Activated CD4-positive, alpha-beta memory T cell treated with anti-CD3 and anti-CD28 coated beads, Interleukin-2, amount 10 ng/mL, durations not matched to agents 7 days and 5 days (primary cell): ENCODE data around the gene FREM1. TPM values are rescaled to one million over a fixed set of nuclear protein-coding genes. Genes with fewer than 3 reads are reported as not detected.

Experiments used
- CTCF ChIA-PET: fragments of 350-600 bp; sonication (Branson Sonifier 250); formaldehyde crosslinking; loops from one replicate; lab custom pipeline; 2021; ENCODE audit warnings: antibody characterized with exemption, inconsistent platforms; lab: Charles Lee
- POLR2A ChIA-PET: fragments of 350-600 bp; sonication (Branson Sonifier 250); formaldehyde crosslinking; loops from one replicate; lab custom pipeline; 2021; ENCODE audit warnings: antibody characterized with exemption; lab: Charles Lee
- DNase-seq: peaks from one replicate; pipeline ENCODE4 v3.0.0-alpha.2; 2020
- H3K27ac Mint-ChIP-seq: one replicate; pipeline ENCODE4 v1.8.0; 2021; ENCODE audit warnings: mild to moderate bottlenecking, mixed read lengths
- H3K27me3 Mint-ChIP-seq: one replicate; pipeline ENCODE4 v1.8.0; 2021; ENCODE audit warnings: mixed read lengths
- H3K36me3 Mint-ChIP-seq: one replicate; pipeline ENCODE4 v1.8.0; 2021; ENCODE audit warnings: low read depth, mixed read lengths
- H3K4me1 Mint-ChIP-seq: one replicate; pipeline ENCODE4 v1.8.0; 2021; ENCODE audit warnings: mixed read lengths
- H3K4me3 Mint-ChIP-seq: one replicate; pipeline ENCODE4 v1.8.0; 2021; ENCODE audit warnings: mild to moderate bottlenecking, mixed read lengths
- H3K9me3 Mint-ChIP-seq: one replicate; pipeline ENCODE4 v1.8.0; 2021; ENCODE audit warnings: mixed read lengths
- total RNA-seq, 2 experiments: library from RNA; stranded (reverse); gene quantifications; one replicate each; pipeline ENCODE4 v1.2.3, GENCODE V29; 2021

FREM1 gene
- total RNA-seq, 2 experiments from 2014 or later: not detected

GRCh38 chr9:14883310-14883944 lies 26.8 kb downstream of the FREM1 start:
- ChIA-PET POLR2A (no interaction called here), CTCF (no interaction called here)
- no peaks in the 10 kb centered on the region for H3K9me3 Mint-ChIP-seq
- DNase-seq: no peak
- H3K4me3 Mint-ChIP-seq: no peak overlapping the region
- no peaks in the 10 kb centered on the region for H3K4me1 Mint-ChIP-seq
- no peaks in the 10 kb centered on the region for H3K27me3 Mint-ChIP-seq
- no peak overlapping the region for H3K27ac Mint-ChIP-seq
- H3K36me3 Mint-ChIP-seq: no peaks in the 10 kb centered on the region

- H3K27me3 Mint-ChIP-seq: no peaks in the 10 kb centered on the region
- no peaks in the 10 kb centered on the region for H3K9me3 Mint-ChIP-seq
- no peak for DNase-seq
- no peaks in the 10 kb centered on the region for H3K4me1 Mint-ChIP-seq
- POLR2A ChIA-PET: no interaction called here
- no peak overlapping the region for H3K27ac Mint-ChIP-seq
- CTCF ChIA-PET: no interaction called here
- H3K36me3 Mint-ChIP-seq: no peaks in the 10 kb centered on the region
- no peak overlapping the region for H3K4me3 Mint-ChIP-seq
Measured at GRCh38 chr9:14882090-14882489, 28.1 kb downstream of the FREM1 start.

GRCh38 chr9:14881006-14881405 lies 29.2 kb downstream of the FREM1 start:
- CTCF ChIA-PET: no interaction called here
- Mint-ChIP-seq H3K27me3 (no peaks in the 10 kb centered on the region), H3K4me1 (no peaks in the 10 kb centered on the region), H3K9me3 (no peaks in the 10 kb centered on the region), H3K4me3 (no peak overlapping the region), H3K36me3 (no peaks in the 10 kb centered on the region), H3K27ac (no peak overlapping the region)
- DNase-seq: no peak
- POLR2A ChIA-PET: no interaction called here

GRCh38 chr9:14870090-14870489 lies 40.1 kb downstream of the FREM1 start:
- Mint-ChIP-seq H3K36me3 (no peaks in the 10 kb centered on the region), H3K27ac (no peak overlapping the region), H3K4me3 (no peak overlapping the region), H3K4me1 (no peaks in the 10 kb centered on the region), H3K27me3 (no peaks in the 10 kb centered on the region), H3K9me3 (no peaks in the 10 kb centered on the region)
- DNase-seq: no peak
- CTCF ChIA-PET: no interaction called here
- POLR2A ChIA-PET: no interaction called here

- CTCF ChIA-PET: no interaction called here
- H3K4me3 Mint-ChIP-seq: no peak overlapping the region
Measured at GRCh38 chr9:14869671-14870070, 40.6 kb downstream of the FREM1 start.

GRCh38 chr9:14868772-14869583 lies 41.2 kb downstream of the FREM1 start:
- no peaks in the 10 kb centered on the region for H3K36me3 Mint-ChIP-seq
- ChIA-PET POLR2A (no interaction called here), CTCF (no interaction called here)
- no peaks in the 10 kb centered on the region for H3K4me1 Mint-ChIP-seq
- no peak overlapping the region for H3K27ac Mint-ChIP-seq
- no peaks in the 10 kb centered on the region for H3K27me3 Mint-ChIP-seq
- DNase-seq: no peak
- no peak overlapping the region for H3K4me3 Mint-ChIP-seq
- H3K9me3 Mint-ChIP-seq: no peaks in the 10 kb centered on the region

More at GRCh38 chr9:14869671-14870070, 40.6 kb downstream of the FREM1 start:
- H3K4me1 Mint-ChIP-seq: no peaks in the 10 kb centered on the region
- POLR2A ChIA-PET: no interaction called here
- H3K36me3 Mint-ChIP-seq: no peaks in the 10 kb centered on the region
- H3K9me3 Mint-ChIP-seq: no peaks in the 10 kb centered on the region
- no peaks in the 10 kb centered on the region for H3K27me3 Mint-ChIP-seq
- no peak for DNase-seq
- no peak overlapping the region for H3K27ac Mint-ChIP-seq

GRCh38 chr9:14868418-14868771 lies 41.8 kb downstream of the FREM1 start:
- DNase-seq: no peak
- Mint-ChIP-seq H3K27me3 (no peaks in the 10 kb centered on the region), H3K36me3 (no peaks in the 10 kb centered on the region), H3K27ac (no peak overlapping the region), H3K9me3 (no peaks in the 10 kb centered on the region), H3K4me3 (no peak overlapping the region), H3K4me1 (no peaks in the 10 kb centered on the region)
- ChIA-PET CTCF (no interaction called here), POLR2A (no interaction called here)

- no peak for DNase-seq
- no peaks in the 10 kb centered on the region for H3K27me3 Mint-ChIP-seq
- H3K9me3 Mint-ChIP-seq: no peaks in the 10 kb centered on the region
- H3K4me1 Mint-ChIP-seq: no peaks in the 10 kb centered on the region
- ChIA-PET CTCF (no interaction called here), POLR2A (no interaction called here)
- no peak overlapping the region for H3K4me3 Mint-ChIP-seq
- no peaks in the 10 kb centered on the region for H3K36me3 Mint-ChIP-seq
- no peak overlapping the region for H3K27ac Mint-ChIP-seq
Measured at GRCh38 chr9:14866200-14866749, 44.0 kb downstream of the FREM1 start.

- Mint-ChIP-seq H3K9me3 (no peaks in the 10 kb centered on the region), H3K27ac (no peak overlapping the region), H3K27me3 (no peaks in the 10 kb centered on the region), H3K4me1 (no peaks in the 10 kb centered on the region), H3K36me3 (no peaks in the 10 kb centered on the region), H3K4me3 (no peak overlapping the region)
- DNase-seq: no peak
- ChIA-PET POLR2A (no interaction called here), CTCF (no interaction called here)
Measured at GRCh38 chr9:14864309-14864708, 45.9 kb downstream of the FREM1 start.

- no peak overlapping the region for H3K4me3 Mint-ChIP-seq
- POLR2A ChIA-PET: no interaction called here
- no peaks in the 10 kb centered on the region for H3K4me1 Mint-ChIP-seq
- H3K27ac Mint-ChIP-seq: no peak overlapping the region
- CTCF ChIA-PET: no interaction called here
- no peaks in the 10 kb centered on the region for H3K27me3 Mint-ChIP-seq
- no peaks in the 10 kb centered on the region for H3K9me3 Mint-ChIP-seq
- H3K36me3 Mint-ChIP-seq: no peaks in the 10 kb centered on the region
- no peak for DNase-seq
Measured at GRCh38 chr9:14863402-14863801, 46.8 kb downstream of the FREM1 start.

GRCh38 chr9:14857449-14858305 lies 52.6 kb downstream of the FREM1 start:
- no peaks in the 10 kb centered on the region for H3K36me3 Mint-ChIP-seq
- no peak overlapping the region for H3K4me3 Mint-ChIP-seq
- no peaks in the 10 kb centered on the region for H3K27me3 Mint-ChIP-seq
- DNase-seq: no peak
- no peak overlapping the region for H3K27ac Mint-ChIP-seq
- no peaks in the 10 kb centered on the region for H3K4me1 Mint-ChIP-seq
- ChIA-PET CTCF (interaction anchor here (1.4 kb wide), 1 partner anchor 11 kb away, joined by 3 read pairs; no protein-coding TSS in a partner anchor), POLR2A (no interaction called here)
- H3K9me3 Mint-ChIP-seq: no peaks in the 10 kb centered on the region

- DNase-seq: no peak
- peaks cover 5% of the 10 kb centered on the region for H3K27me3 Mint-ChIP-seq
- H3K4me3 Mint-ChIP-seq: no peak overlapping the region
- ChIA-PET POLR2A (no interaction called here), CTCF (interaction anchor here (0.6 kb wide), 1 partner anchor 392 kb away, joined by 3 read pairs; no protein-coding TSS in a partner anchor)
- no peaks in the 10 kb centered on the region for H3K4me1 Mint-ChIP-seq
- no peaks in the 10 kb centered on the region for H3K9me3 Mint-ChIP-seq
- H3K27ac Mint-ChIP-seq: no peak overlapping the region
- no peaks in the 10 kb centered on the region for H3K36me3 Mint-ChIP-seq
Measured at GRCh38 chr9:14849851-14850250, 60.4 kb downstream of the FREM1 start.

- Mint-ChIP-seq H3K36me3 (no peaks in the 10 kb centered on the region), H3K4me3 (no peak overlapping the region), H3K9me3 (no peaks in the 10 kb centered on the region), H3K27me3 (peaks cover 5% of the 10 kb centered on the region), H3K27ac (no peak overlapping the region), H3K4me1 (no peaks in the 10 kb centered on the region)
- POLR2A ChIA-PET: no interaction called here
- no peak for DNase-seq
- CTCF ChIA-PET: no interaction called here
Measured at GRCh38 chr9:14849296-14849695, 60.9 kb downstream of the FREM1 start.
